ENCODE data around the gene CITED1.

Gene CITED1

DNA sequence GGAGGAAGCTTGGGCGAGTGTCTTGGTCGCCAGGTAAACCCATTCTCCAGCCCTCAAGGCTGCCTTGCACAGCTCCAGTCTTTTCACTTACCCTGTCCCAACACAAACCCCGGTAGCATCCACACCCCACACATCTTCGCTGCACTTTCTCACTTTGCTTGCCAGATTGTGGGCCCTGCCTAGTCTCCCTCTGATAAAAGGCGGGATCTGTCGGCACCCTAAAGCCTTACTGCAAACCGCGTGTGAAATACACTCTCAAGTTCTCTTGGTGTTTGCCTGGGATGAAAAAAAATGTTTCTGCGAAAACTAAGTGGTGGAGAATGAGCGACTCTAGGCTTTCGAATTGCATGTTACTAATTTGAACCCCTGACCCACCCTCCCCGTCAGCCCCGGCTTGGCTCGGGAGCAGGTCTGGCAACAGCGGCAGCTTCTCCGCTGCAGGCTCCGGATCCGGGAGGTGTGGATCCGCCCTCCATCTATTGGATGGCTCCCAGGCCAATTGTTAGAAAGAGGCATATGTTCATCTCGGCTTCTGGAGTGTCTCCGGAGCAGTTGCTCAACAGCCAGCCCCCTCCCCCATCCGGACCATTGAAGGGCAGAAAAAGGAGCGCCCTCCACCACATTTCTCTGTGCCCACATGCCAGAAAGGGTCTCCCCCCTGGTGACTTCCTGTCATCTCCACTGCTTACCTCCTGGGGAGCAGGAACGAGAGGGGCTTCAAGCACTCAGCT lies 3.0 kb upstream of the CITED1 start:
- peak; percentile 9 for DNase-seq (ENCODE audit: low spot score)

DNA sequence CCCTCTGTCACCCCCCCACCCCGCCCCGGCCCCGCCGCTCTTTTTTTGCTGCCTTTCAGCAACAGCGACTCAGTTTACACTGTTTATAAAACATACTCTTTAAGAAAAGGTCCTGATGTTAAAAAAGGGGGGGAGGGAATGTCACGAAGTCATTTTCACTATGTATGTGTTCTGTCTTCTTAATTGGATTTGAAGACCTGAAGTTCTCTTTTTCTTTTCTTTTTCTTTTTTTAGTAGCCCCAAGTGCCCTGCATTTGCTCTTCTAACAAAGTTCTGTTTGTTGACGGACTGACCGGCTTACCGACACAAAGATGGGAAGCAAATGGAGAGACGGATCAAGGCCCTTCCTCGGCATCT lies 2.5 kb upstream of the CITED1 start:
- no peak for DNase-seq (ENCODE audit: low spot score)

DNA sequence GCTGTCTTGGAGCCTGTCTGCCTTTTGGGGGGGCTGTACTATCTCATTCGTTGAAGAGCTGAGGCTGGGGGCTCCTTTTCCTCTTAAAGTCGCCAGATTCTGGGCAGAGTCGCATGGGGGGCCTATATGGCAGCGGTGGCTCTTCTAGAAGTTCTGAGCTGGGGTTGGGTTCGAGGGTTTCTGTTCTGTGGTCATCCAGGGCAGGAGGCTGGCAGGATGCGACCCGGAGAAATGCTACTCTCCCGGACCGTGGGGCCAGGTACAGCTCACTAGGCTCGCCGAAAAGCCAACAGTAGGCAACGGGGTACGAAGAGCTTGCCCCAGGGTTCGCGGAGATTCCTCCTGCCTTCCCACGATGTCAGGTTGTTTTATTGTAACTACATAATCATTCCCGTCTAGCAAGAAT lies 1.9 kb upstream of the CITED1 start:
- DNase-seq (ENCODE audit: low spot score) = no peak

DNA sequence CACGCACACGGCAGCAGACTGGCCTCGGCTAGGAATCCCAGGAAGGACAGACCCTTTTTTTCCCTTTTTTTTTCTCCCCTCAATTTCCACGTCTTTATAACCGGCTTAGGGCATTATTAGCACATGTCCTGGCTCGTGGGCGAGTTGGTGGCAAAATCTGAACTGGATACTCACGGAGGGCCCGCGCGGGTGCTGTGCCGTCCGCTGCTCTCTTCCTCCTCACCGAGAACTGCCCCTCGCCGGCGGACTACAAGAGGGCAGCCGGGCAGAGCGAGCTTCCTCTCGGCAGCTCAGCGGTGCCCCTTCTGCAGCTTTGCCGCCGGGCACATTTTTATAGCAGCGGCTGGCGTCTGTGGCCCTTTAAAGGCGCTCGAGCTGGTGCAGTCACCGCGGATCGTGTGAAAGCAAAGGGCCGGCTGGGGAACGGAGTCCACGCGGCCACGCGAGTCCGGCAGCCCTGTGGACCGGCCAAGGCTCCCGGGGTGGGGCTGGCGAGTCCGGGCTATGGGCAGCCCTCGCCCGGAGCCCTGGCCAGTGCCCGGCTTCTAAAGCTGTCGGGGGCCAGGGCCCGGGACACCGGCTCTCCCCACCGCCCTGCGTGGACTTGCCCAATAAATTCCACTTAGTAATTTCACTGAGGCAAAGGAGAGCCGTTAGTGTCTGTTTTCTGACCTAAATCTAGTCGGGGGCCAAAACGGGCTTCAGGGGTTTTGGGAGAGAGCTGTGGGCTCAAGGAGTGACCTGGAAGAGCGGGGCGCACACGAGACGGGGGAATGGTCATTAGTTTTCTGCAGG lies 1.3 kb upstream of the CITED1 start:
- no peak for DNase-seq (ENCODE audit: low spot score)

DNA sequence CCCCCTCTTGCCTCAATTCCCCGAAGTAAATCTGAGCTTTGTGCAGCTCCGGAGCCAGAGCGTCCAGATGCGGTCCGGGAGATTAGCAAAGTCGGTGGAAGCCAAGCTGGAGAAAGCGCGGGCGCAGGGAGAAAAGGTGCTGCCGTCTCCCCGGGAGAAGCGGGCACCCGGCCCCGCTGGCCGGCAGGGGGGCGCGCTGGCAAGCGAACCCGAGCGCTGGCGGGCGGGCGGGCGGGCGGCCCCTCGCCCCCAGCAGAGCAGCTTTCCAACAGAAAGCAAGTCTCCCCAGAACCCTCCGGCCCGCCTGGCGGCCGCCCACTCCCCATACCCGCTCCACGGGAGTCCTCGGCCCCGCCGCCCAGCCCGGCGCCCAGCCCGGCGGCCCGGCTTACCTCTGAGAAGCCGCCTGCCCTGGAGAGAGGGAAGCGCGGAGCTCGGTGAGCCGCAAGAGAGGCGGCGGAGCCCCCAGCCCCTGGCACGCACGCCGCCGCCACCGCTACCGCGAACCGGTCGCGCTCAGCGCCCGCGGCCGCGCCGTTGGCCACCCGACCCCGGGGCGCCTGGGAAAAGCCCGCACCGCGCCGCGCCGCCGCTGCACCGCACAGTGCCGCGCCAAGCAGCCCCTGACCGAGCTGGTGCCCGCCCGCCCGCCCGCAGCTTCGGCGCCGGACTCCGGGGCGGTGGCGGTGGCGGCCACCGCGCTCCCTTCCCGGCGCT lies 529 bp upstream of the CITED1 start:
- DNase-seq (ENCODE audit: low spot score) = no peak

DNA sequence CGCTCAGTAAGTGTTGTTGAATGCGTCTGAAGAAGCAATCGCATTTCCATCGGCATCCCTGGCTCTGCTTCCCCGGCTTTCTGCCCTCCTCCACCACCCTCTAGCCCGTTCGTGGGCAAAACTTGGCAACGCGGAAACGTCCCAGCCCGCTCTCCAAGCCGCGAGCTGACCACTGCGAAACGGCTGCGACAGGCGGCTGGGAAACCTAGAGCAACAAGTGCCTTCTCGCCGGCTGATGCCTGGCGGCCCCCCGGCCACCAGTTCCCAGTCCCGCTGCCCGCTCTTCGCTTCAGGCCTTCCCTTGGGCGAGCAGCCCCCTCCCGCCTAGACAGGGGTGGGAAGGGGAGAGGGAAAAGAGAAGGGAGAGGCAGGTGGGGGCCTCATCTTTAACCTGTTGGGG lies 837 bp downstream of the CITED1 start:
- DNase-seq (ENCODE audit: low spot score) = no peak

DNA sequence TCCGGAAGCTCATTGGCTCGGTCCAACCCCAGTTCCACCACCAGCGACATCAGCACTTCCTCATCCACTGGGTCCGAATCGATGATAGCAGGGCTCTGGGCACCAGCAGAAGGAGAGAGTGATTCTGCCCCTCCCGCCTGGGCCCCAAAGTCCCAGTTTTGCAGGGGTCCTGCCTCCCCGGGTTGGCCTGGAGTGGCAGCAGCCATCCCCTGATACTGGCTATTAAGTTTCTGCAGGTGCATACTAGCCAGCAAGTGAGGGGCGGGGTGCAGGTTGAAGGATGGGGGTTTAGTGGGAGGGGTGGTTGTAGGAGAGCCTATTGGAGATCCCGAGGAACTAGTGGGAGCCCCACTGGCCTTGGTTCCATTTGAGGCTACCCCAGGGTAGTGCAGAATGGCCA lies 3.9 kb downstream of the CITED1 start:
- DNase-seq (ENCODE audit: low spot score) = no peak

DNA sequence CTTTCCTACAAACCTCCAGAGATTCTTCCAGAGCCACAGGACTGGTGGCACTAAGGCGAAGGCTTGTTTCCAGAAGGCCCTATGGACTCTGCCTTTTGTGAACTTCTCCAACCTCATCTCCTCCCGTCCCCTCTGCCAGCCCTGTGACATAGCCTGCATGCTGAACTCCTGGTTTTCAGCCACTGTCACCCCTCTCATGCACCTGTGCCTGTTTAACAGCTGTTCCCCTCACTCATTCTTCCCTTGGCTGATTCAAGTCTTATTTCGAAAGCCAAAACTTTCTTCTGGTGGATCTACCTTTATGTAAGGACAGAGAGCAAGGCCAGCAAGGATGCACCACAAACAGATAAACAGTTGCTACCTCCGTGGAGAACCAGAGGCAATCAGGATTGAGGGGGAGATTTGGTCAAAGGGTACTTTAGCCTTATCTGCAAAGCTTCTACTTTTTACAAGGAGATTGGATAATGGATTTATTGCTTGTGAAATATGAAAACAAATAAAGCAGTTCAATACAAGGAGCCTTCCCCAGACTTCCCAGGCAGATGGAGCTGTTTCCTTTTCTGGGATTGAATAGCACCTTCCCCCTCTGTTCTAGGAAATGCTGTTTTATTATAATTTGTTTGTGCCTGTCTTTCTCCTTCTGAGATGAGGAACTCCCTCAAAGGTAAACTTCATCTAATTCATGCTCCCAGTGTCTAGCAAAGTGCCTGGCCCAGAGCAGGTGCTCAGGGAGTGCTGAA lies 5.7 kb downstream of the CITED1 start:
- DNase-seq (ENCODE audit: low spot score) = no peak

DNA sequence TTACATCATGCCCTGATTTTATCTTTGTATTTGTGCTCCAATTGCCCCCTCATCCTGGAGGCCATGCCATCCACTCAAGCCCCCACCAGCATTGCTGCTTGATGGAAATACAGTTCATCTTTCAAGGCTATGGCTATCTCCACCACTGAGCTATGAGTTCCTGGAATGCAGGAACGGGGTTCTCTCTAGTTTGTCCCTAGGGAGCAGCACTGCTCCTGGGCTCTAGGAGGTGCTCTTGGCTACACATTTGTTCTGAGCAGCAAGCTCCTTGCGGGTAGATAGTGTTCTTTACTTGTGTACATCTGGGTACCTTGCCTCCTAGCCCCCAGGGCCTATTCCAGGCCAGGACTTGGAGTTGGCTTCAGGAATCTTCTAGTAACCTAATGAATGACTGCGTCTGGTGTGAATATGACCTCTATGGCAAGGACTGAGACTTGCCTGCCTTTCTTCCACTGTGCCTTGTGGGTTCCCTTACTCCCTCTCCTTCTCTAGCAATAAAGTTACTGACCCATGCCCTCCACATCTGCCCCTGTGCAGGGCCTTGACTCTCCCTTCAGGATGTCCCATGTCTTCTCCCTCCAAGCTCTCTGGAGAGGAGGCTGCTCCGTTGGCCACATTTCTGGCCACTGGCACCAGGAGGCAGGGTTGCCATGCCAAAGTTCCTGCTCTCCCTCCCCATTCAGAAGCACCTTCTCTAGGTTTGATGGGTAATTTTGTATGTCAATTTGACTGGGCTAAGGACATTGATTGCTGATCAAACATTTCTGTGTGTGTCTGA lies 7.6 kb downstream of the CITED1 start:
- DNase-seq (ENCODE audit: low spot score) = no peak

DNA sequence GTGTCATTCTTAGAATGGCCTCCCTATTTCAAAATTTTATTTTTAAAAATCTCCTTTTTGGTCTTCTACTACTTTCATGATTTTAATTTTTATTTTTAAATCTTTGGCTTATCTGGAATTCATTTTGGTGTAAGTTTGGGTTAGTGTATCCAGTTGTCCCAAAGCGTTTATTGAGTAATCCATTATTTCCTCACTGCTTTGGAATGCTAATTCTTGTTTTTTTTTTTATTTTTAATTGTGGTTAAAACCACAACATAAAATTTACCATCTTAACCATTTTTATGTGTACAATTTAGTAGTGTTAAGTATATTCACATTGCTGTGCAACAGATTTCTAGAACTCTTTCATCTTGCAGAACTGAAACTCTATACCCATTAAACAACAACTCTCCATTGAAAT lies 8.7 kb downstream of the CITED1 start:
- no peak for DNase-seq (ENCODE audit: low spot score)

DNA sequence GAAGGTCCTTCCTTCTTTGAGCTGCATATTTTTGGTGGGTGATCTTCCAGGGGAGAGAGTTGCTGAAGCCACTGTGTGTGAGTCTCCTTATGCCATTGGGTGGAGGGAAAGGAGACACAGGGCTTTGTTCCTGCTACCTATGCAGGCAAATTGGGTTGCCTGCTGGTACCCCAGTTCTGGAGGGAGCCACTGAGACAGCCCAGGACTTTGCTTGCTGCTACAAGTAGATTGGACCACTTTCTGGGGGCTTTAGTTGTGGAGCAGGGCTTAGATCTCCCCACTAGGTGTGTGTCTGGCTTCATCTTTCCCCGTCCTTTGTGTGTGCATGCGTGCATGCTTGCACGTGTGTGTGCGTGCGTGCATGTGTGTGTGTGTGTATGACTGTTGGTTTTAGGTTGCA lies 10.0 kb downstream of the CITED1 start:
- no peak for DNase-seq (ENCODE audit: low spot score)

DNA sequence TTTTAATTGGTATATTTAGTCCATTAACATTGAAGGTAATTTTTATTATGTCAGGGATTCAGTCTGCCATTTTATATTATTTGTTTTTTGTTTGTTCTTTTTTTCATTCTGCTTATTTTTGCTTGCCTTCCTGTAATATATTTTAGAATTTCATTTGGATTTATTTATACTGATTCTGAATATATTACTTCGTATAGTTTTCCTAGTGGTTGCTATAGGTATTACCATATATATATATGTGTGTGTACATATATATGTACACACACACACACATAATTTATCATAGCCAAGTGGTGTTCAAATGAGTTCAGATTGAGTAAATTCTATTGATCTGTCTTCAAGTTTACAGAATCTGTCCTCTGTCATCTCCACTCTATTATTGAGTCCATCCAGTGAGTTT lies 11.2 kb downstream of the CITED1 start:
- no peak for DNase-seq (ENCODE audit: low spot score)

DNA sequence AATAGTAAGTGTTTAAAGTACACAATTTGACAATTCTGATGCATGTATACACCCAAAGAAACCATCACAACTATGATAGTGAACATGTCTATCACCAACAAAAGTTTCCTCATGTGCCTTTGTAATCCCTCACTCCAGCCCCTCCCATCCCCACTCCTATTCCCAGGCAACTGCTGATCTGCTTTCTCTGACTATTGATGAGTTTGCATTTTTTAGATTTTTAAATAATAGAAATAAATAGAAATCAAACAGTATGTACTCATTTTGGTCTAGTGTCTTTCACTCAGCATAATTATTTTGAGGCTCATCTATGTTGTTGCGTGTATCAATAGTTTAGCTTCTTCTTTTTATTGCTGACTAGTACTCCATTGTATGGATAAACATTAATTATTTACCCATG lies 23.4 kb downstream of the CITED1 start:
- no peak for DNase-seq (ENCODE audit: low spot score)

DNA sequence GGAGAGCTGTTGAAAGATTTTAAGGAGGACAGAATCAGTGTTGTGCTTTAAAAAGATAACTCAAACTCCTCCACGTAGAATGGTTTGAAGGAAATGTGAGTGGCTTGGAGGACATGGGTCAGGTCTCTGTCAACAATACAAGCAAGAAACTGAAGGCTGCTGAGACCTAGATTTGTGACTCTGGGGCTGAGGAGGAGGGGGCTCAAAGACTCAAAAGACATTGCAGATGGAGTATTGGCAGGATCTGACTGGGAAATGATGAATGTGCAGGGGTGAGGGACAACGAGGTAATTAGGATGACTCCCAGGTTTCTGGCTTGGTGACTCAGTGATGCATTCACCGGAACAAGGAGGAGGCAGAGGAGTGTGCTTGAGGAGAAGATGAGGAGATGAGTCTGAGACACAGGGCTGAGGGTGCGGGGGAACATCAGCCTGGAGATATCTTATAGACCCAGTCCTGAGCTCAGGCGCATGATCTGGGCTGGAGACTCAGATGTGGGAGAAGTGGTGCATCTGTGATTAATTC lies 25.3 kb downstream of the CITED1 start:
- no peak for DNase-seq (ENCODE audit: low spot score)

DNA sequence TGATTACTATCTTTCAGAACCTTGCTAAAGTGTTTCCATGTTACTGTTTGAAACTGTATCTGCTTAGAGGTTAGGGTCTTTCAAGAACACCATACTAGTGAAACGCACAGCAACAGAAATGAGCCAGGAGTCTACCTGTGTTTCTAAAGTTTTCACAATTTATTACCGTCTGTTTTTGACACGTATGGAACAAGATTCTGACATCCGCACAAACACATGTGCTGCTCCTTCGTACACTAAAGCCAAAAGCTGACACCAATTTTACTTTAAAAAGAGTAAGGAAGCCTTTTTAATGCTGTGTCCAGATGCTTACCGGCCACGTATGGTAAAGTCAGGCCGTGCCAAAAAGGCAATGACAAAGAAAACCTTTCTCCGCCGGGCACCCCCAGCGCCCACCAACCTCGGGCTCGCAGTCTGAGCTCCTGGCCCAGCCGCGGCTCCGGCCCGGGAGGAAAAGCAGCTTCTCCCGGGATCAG lies 29.2 kb downstream of the CITED1 start:
- DNase-seq (ENCODE audit: low spot score) = no peak

DNA sequence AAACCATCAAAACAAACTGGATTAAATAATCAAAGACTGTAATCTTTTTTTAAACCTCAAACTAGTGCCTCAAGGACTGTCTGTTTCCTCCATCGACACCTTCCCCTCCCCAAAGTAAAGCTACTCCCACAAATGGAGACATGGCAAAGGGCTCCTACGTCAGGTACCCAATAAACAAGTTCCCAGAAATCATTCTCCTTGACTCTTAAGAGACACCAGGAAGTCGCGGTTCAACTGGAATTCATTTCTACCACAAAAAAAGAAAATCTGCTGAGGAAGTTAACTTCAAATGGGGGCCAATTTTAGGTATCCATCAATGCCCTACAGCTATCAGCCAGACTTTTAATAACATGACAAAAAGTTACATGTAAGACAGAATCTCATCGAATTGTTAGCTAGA lies 31.2 kb downstream of the CITED1 start:
- DNase-seq (ENCODE audit: low spot score) = no peak

DNA sequence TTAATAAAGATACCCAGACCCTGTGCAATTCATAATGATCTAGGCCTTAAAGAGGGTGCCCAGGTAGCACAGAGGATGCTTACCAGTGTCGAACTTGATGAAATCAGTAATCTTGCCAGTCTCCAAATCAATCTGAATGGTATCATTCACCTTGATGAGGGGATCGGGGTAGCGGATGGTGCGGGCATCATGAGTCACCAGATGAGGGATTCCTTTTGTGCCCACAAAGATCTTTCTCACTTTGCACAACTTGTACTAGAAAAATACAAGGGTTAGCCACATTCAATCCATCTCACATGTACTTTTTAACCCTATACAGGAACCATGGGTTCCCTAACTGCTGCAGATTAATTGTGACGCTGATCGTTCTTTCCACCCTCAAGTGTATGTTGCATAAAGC lies 32.0 kb downstream of the CITED1 start:
- no peak for DNase-seq (ENCODE audit: low spot score)

DNA sequence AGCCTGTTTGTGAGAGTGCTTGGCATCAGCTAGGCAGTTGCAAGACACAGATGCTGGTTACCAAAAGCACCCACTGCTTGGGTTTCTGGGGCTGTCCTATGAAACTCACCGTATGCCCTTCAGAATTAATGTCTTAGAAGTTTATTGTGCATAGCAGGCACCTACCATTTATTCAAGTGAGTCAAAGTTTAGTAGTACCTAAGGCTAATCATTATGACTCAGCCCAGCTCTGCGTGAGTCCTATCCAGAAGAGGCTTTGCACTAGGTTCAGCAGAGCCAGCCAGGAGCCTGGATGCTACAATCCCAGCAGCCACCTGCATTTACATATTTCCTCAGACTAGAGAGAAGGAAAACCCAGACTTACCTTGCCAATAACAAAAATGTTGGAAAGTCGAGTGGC lies 32.8 kb downstream of the CITED1 start:
- no peak for DNase-seq (ENCODE audit: low spot score)

DNA sequence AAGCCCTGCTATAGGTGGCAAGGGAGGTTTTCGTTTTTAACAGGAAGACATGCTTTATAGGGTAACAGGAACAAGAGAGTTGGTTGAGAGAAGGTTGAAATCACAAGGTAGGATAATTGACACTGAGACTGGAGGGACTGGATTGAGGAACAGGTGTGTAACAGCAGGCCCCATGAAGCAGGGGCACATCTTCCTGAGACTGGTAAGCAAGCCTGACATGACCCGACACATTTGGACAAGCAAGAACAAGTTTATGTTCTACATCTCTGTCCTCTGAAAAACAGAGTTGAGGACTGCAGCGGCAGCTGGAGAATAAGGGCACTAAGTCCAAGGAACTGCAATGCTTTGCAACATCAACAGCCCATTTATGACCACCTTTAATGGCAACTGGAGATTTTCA lies 33.9 kb downstream of the CITED1 start:
- DNase-seq (ENCODE audit: low spot score) = no peak

DNA sequence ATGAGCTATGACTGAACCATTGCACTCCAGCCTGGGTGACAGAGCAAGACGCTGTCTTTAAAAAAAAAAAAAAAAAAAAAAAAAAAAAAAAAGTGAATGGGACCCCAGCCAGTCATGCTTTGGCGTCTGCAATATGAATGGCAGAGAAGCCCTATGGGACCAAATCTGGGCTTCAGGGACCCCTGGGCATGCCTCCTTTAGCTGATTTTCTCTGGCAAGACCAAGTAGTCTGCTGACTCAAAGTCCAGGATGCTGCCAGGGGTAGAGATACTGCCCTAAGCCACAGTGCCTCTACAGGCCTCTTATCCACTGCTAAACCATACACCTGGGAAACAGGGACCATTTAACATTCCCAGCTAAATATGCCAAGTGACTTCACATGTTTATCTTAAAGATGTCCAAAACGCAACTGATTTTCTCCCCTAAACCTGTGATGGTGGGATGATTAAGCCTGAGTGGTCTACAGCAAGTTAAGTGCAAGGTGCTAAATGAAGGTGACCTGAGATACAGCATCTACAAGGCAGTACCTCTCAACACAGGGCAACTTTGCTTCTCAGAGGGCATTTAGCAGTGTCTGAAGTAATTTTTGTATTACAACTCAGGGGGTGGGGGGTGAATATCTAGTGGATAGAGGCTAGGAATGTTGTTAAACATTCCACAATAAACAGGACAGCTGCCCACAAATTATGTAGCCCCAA lies 34.5 kb downstream of the CITED1 start:
- no peak for DNase-seq (ENCODE audit: low spot score)

Data from activated CD4-positive, alpha-beta T cell treated with anti-CD3 and anti-CD28 coated beads, Interleukin-2, Interleukin-4, amounts not matched to agents 100 ng/mL and 50 ng/mL, durations not matched to agents 16 hours and 8 hours (primary cell).